Fibroblast of lung (primary cell): ENCODE data around the gene ADCY9.

Experiments
- EZH2 ChIP-seq: IDR thresholded peaks from 2 replicates; pipeline ENCODE4 v1.5.1; 2012; ENCODE audit warnings: low read length, control low read depth, mild to moderate bottlenecking; ENCODE audit errors: missing control alignments
- TF ChIP-seq, protein P1 (sequence below), 2 donors: IDR thresholded peaks in 1 of 2; conservative IDR thresholded peaks in 1 of 2; 1 replicate in 1 of 2; 2 replicates in 1 of 2; pipeline ENCODE4 v1.5.1; 2011 to 2012; ENCODE audit warnings: low read length in 2 of 2, control low read depth in 1 of 2, inconsistent platforms in 1 of 2, low read depth in 1 of 2, mild to moderate bottlenecking in 1 of 2

DNA sequence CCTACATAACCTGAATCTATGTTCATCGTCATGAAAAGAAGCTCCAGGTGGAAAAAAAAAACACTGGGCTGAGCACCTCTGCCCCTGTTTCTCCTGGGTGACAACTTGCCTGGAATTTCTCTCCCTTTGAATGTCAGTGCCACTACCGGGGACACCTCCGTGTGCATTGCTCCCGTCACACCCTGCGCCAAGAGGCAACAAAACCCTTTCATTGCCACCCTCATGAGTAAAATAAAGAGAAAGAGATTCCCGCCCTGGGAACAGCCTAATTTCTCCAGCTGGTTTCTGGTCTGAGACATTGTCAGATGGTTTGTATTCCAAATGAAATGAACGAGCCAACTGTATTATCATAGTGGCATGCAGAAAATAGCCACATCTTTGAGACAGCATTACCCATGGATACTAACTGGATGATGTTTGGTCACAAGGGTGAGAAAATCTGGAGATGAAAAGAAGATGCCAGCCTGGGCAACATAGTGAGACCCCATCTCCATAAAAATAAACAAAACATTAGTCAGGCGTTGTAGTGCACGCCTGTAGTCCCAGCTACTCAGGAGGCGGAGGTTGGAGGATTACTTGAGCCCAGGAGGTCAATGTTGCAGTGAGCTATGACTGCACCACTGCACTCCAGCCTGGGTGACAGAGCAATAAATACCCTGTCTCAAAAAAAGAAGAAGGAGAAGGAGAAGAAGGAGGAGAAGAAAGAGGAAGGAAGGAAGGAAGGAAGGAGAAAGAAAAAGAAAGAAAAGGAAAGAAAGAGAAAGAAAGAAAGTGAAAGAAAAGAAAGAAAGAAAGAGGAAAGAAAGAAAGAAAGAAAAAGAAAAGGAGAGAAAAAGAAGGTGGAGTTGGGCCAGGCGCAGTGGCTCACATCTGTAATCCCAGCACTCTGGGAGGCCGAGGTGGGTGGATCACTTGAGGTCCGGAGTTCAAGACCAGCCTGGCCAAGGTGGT is 42.2 kb upstream of the ADCY9 start:
- TF ChIP-seq, protein P1, sequence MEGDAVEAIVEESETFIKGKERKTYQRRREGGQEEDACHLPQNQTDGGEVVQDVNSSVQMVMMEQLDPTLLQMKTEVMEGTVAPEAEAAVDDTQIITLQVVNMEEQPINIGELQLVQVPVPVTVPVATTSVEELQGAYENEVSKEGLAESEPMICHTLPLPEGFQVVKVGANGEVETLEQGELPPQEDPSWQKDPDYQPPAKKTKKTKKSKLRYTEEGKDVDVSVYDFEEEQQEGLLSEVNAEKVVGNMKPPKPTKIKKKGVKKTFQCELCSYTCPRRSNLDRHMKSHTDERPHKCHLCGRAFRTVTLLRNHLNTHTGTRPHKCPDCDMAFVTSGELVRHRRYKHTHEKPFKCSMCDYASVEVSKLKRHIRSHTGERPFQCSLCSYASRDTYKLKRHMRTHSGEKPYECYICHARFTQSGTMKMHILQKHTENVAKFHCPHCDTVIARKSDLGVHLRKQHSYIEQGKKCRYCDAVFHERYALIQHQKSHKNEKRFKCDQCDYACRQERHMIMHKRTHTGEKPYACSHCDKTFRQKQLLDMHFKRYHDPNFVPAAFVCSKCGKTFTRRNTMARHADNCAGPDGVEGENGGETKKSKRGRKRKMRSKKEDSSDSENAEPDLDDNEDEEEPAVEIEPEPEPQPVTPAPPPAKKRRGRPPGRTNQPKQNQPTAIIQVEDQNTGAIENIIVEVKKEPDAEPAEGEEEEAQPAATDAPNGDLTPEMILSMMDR (conservative IDR thresholded peaks at IDR 0.05 in 1 of 2, IDR thresholded peaks at IDR 0.05 in 1 of 2; ENCODE audit: low read depth in 1 of 2, low read length in 2 of 2), result no peak
- TF ChIP-seq EZH2, result no peak
